ENCODE data around the gene COG5.
"Not testable (repeated sequence)": the region's sequence is repeated elsewhere in the genome, so short reads cannot be mapped to it uniquely, and the experiment has no call there.

COG5 gene

GRCh38 chr7:107233981-107234380 is 329.7 kb downstream of the COG5 start:
- Histone ChIP-seq H3K36me3 (ENCODE audit: insufficient read depth, insufficient read length, low read length) (no peaks in the 10 kb centered on the region), H3K4me3 (ENCODE audit: insufficient read length, low read depth) (no peak overlapping the region), H3K9ac (ENCODE audit: insufficient read length, low read depth) (no peak overlapping the region), H3K4me1 (ENCODE audit: insufficient read depth, insufficient read length) (no peaks in the 10 kb centered on the region), H3K9me3 (ENCODE audit: insufficient read depth, low read length) (no peaks in the 10 kb centered on the region), H3K27me3 (ENCODE audit: insufficient read depth, insufficient read length) (no peaks in the 10 kb centered on the region)
- no peak for DNase-seq (ENCODE audit: low read depth, low spot score)
- TF ChIP-seq SUZ12 (IDR thresholded peaks at IDR 0.05; ENCODE audit: extremely low read depth, insufficient read depth, insufficient read length) (no peak), ZNF274 (IDR thresholded peaks at IDR 0.05; ENCODE audit: low read depth, low read length) (no peak), YY1 (IDR thresholded peaks at IDR 0.05; ENCODE audit: insufficient read depth, insufficient read length) (no peak)

GRCh38 chr7:107233174-107233573 is 330.5 kb downstream of the COG5 start:
- Histone ChIP-seq H3K4me3 (ENCODE audit: insufficient read length, low read depth) (no peak overlapping the region), H3K36me3 (ENCODE audit: insufficient read depth, insufficient read length, low read length) (no peaks in the 10 kb centered on the region), H3K9me3 (ENCODE audit: insufficient read depth, low read length) (no peaks in the 10 kb centered on the region), H3K4me1 (ENCODE audit: insufficient read depth, insufficient read length) (no peaks in the 10 kb centered on the region), H3K27me3 (ENCODE audit: insufficient read depth, insufficient read length) (no peaks in the 10 kb centered on the region), H3K9ac (ENCODE audit: insufficient read length, low read depth) (no peak overlapping the region)
- no peak for DNase-seq (ENCODE audit: low read depth, low spot score)
- TF ChIP-seq ZNF274 (IDR thresholded peaks at IDR 0.05; ENCODE audit: low read depth, low read length) (no peak), YY1 (IDR thresholded peaks at IDR 0.05; ENCODE audit: insufficient read depth, insufficient read length) (no peak), SUZ12 (IDR thresholded peaks at IDR 0.05; ENCODE audit: extremely low read depth, insufficient read depth, insufficient read length) (no peak)

GRCh38 chr7:107232568-107233090 is 331.1 kb downstream of the COG5 start:
- Histone ChIP-seq H3K36me3 (ENCODE audit: insufficient read depth, insufficient read length, low read length) (no peaks in the 10 kb centered on the region), H3K9me3 (ENCODE audit: insufficient read depth, low read length) (no peaks in the 10 kb centered on the region), H3K4me3 (ENCODE audit: insufficient read length, low read depth) (no peak overlapping the region), H3K27me3 (ENCODE audit: insufficient read depth, insufficient read length) (no peaks in the 10 kb centered on the region), H3K9ac (ENCODE audit: insufficient read length, low read depth) (no peak overlapping the region), H3K4me1 (ENCODE audit: insufficient read depth, insufficient read length) (no peaks in the 10 kb centered on the region)
- no peak for DNase-seq (ENCODE audit: low read depth, low spot score)
- TF ChIP-seq SUZ12 (IDR thresholded peaks at IDR 0.05; ENCODE audit: extremely low read depth, insufficient read depth, insufficient read length) (no peak), YY1 (IDR thresholded peaks at IDR 0.05; ENCODE audit: insufficient read depth, insufficient read length) (no peak), ZNF274 (IDR thresholded peaks at IDR 0.05; ENCODE audit: low read depth, low read length) (no peak)

GRCh38 chr7:107230334-107230733 is 333.4 kb downstream of the COG5 start:
- Histone ChIP-seq H3K4me1 (ENCODE audit: insufficient read depth, insufficient read length) (no peaks in the 10 kb centered on the region), H3K27me3 (ENCODE audit: insufficient read depth, insufficient read length) (no peaks in the 10 kb centered on the region), H3K4me3 (ENCODE audit: insufficient read length, low read depth) (no peak overlapping the region), H3K36me3 (ENCODE audit: insufficient read depth, insufficient read length, low read length) (no peaks in the 10 kb centered on the region), H3K9ac (ENCODE audit: insufficient read length, low read depth) (no peak overlapping the region), H3K9me3 (ENCODE audit: insufficient read depth, low read length) (no peaks in the 10 kb centered on the region)
- TF ChIP-seq YY1 (IDR thresholded peaks at IDR 0.05; ENCODE audit: insufficient read depth, insufficient read length) (no peak), ZNF274 (IDR thresholded peaks at IDR 0.05; ENCODE audit: low read depth, low read length) (no peak), SUZ12 (IDR thresholded peaks at IDR 0.05; ENCODE audit: extremely low read depth, insufficient read depth, insufficient read length) (no peak)
- no peak for DNase-seq (ENCODE audit: low read depth, low spot score)

- H3K4me3 ChIP-seq (ENCODE audit: insufficient read length, low read depth) = no peak overlapping the region
- no peak for DNase-seq (ENCODE audit: low read depth, low spot score)
- H3K9me3 ChIP-seq (ENCODE audit: insufficient read depth, low read length) = no peaks in the 10 kb centered on the region
- TF ChIP-seq YY1 (IDR thresholded peaks at IDR 0.05; ENCODE audit: insufficient read depth, insufficient read length) (no peak), SUZ12 (IDR thresholded peaks at IDR 0.05; ENCODE audit: extremely low read depth, insufficient read depth, insufficient read length) (no peak), ZNF274 (IDR thresholded peaks at IDR 0.05; ENCODE audit: low read depth, low read length) (no peak)
- no peaks in the 10 kb centered on the region for H3K36me3 ChIP-seq (ENCODE audit: insufficient read depth, insufficient read length, low read length)
- no peaks in the 10 kb centered on the region for H3K27me3 ChIP-seq (ENCODE audit: insufficient read depth, insufficient read length)
- no peaks in the 10 kb centered on the region for H3K4me1 ChIP-seq (ENCODE audit: insufficient read depth, insufficient read length)
- H3K9ac ChIP-seq (ENCODE audit: insufficient read length, low read depth) = no peak overlapping the region
These were observed 335.4 kb downstream of the COG5 start for GRCh38 chr7:107228291-107228690.

GRCh38 chr7:107224374-107225223 is 339.1 kb downstream of the COG5 start:
- no peaks in the 10 kb centered on the region for H3K36me3 ChIP-seq (ENCODE audit: insufficient read depth, insufficient read length, low read length)
- no peak for TF ChIP-seq YY1 (IDR thresholded peaks at IDR 0.05; ENCODE audit: insufficient read depth, insufficient read length)
- TF ChIP-seq ZNF274 (IDR thresholded peaks at IDR 0.05; ENCODE audit: low read depth, low read length) = no peak
- no peak for TF ChIP-seq SUZ12 (IDR thresholded peaks at IDR 0.05; ENCODE audit: extremely low read depth, insufficient read depth, insufficient read length)

GRCh38 chr7:107220806-107221205 is 342.9 kb downstream of the COG5 start:
- not testable (repeated sequence) for H3K9me3 ChIP-seq (ENCODE audit: insufficient read depth, low read length); H3K4me3 ChIP-seq (ENCODE audit: insufficient read length, low read depth); H3K4me1 ChIP-seq (ENCODE audit: insufficient read depth, insufficient read length); H3K36me3 ChIP-seq (ENCODE audit: insufficient read depth, insufficient read length, low read length); H3K9ac ChIP-seq (ENCODE audit: insufficient read length, low read depth); H3K27me3 ChIP-seq (ENCODE audit: insufficient read depth, insufficient read length); DNase-seq (ENCODE audit: low read depth, low spot score)

More at GRCh38 chr7:107224374-107225223, 339.1 kb downstream of the COG5 start:
- DNase-seq (ENCODE audit: low read depth, low spot score) = no peak
- Histone ChIP-seq H3K27me3 (ENCODE audit: insufficient read depth, insufficient read length) (no peaks in the 10 kb centered on the region), H3K9me3 (ENCODE audit: insufficient read depth, low read length) (no peaks in the 10 kb centered on the region), H3K4me3 (ENCODE audit: insufficient read length, low read depth) (no peak overlapping the region), H3K4me1 (ENCODE audit: insufficient read depth, insufficient read length) (no peaks in the 10 kb centered on the region), H3K9ac (ENCODE audit: insufficient read length, low read depth) (no peak overlapping the region)

Data from NT2/D1 (cell line).